B cell (primary cell): Measurements from ENCODE around the gene PRDM13. TPM values are rescaled to one million over a fixed set of nuclear protein-coding genes. Genes with fewer than 3 reads are reported as not detected.

Experiments used
- ATAC-seq: fragments of 200-7000 bp; cut with Tn5 transposase; one replicate; pipeline ENCODE4 v1.10.0; 2021; ENCODE audit warnings: low read depth, mild to moderate bottlenecking, moderate number of reproducible peaks, moderate library complexity
- CTCF ChIA-PET: fragments of 350-600 bp; sonication (Branson Sonifier 250); formaldehyde crosslinking; loops from one replicate; lab custom pipeline; 2021; ENCODE audit warnings: antibody characterized with exemption, inconsistent platforms; lab: Charles Lee
- POLR2A ChIA-PET: fragments of 350-600 bp; sonication (Branson Sonifier 250); formaldehyde crosslinking; loops from one replicate; lab custom pipeline; 2021; ENCODE audit warnings: antibody characterized with exemption; lab: Charles Lee
- DNase-seq: peaks from one replicate; pipeline ENCODE4 v3.0.0; 2013
- H2AFZ ChIP-seq: 2 replicates; pipeline ENCODE4 v1.6.1; 2012; ENCODE audit warnings: mild to moderate bottlenecking, low read depth, low read length; ENCODE audit not compliant: insufficient read depth, poor library complexity, severe bottlenecking
- H3K27ac ChIP-seq, 2 donors: 1 replicate in 1 of 2; 2 replicates in 1 of 2; pipeline ENCODE4 v1.5.1; 2012 to 2013; ENCODE audit warnings: low read length in 2 of 2, mild to moderate bottlenecking in 2 of 2, moderate library complexity in 1 of 2
- H3K27me3 ChIP-seq, 4 experiments: fragments of 200-600 bp in 1 of 4; sonication (generic) in 1 of 4; replicated peaks in 1 of 4; 1 replicate in 2 of 4; 2 replicates in 2 of 4; pipeline versions ENCODE4 v1.6.1 to v1.7.0; 2013 to 2016; ENCODE audit warnings: low read length in 3 of 4, mild to moderate bottlenecking in 2 of 4, mixed read lengths in 1 of 4, moderate library complexity in 1 of 4; ENCODE audit not compliant: insufficient read depth in 4 of 4, control insufficient read depth in 3 of 4; ENCODE audit errors: control extremely low read depth in 1 of 4
- H3K36me3 ChIP-seq, 2 experiments: replicated peaks in 1 of 2; 1 replicate in 1 of 2; 2 replicates in 1 of 2; pipeline versions ENCODE4 v1.6.1 to v1.7.1; 2013; ENCODE audit warnings: low read length in 1 of 2; ENCODE audit not compliant: insufficient read depth in 2 of 2, control insufficient read depth in 1 of 2; ENCODE audit errors: control extremely low read depth in 1 of 2, extremely low read depth in 1 of 2
- H3K4me1 ChIP-seq, 2 donors: fragments of 200-600 bp in 1 of 2; sonication (generic) in 1 of 2; 1 replicate in 1 of 2; 2 replicates in 1 of 2; pipeline versions ENCODE4 v1.5.1 to v1.6.1; 2013 to 2017; ENCODE audit warnings: low read length in 2 of 2; ENCODE audit not compliant: control insufficient read depth in 2 of 2, insufficient read depth in 2 of 2
- H3K4me2 ChIP-seq: replicated peaks from 2 replicates; pipeline ENCODE3; 2012; ENCODE audit warnings: mild to moderate bottlenecking, low read depth, low read length; ENCODE audit not compliant: poor library complexity, severe bottlenecking
- H3K4me3 ChIP-seq, 5 experiments: fragments of 200-600 bp in 1 of 5; sonication (generic) in 1 of 5; 1 replicate in 3 of 5; 2 replicates in 2 of 5; pipeline versions ENCODE4 v1.5.1 to v1.7.0; 2011 to 2016; ENCODE audit warnings: low read length in 4 of 5, mild to moderate bottlenecking in 4 of 5, low read depth in 2 of 5, control low read depth in 1 of 5, moderate library complexity in 1 of 5; ENCODE audit not compliant: insufficient read depth in 1 of 5; ENCODE audit errors: control extremely low read depth in 1 of 5, extremely low read depth in 1 of 5
- H3K79me2 ChIP-seq: fragments of 200-600 bp; sonication (generic); one replicate; pipeline ENCODE4 v1.6.0; 2016; ENCODE audit warnings: low read length; ENCODE audit not compliant: control insufficient read depth, insufficient read depth
- H3K9ac ChIP-seq: fragments of 200-600 bp; sonication (generic); 2 replicates; pipeline ENCODE4 v1.6.1; 2017; ENCODE audit warnings: mild to moderate bottlenecking, low read length, moderate library complexity
- H3K9me3 ChIP-seq, 3 donors: one replicate each; pipeline versions ENCODE4 v1.6.1 to v1.7.1; 2013; ENCODE audit warnings: low read length in 2 of 3; ENCODE audit not compliant: control insufficient read depth in 2 of 3, insufficient read depth in 1 of 3; ENCODE audit errors: control extremely low read depth in 1 of 3
- H4K20me1 ChIP-seq: 2 replicates; pipeline ENCODE4 v1.6.0; 2012; ENCODE audit warnings: mild to moderate bottlenecking, low read length; ENCODE audit not compliant: insufficient read depth, control insufficient read depth, poor library complexity, severe bottlenecking
- H3K27ac Mint-ChIP-seq: one replicate; pipeline ENCODE4 v1.8.0; 2021; ENCODE audit warnings: mixed read lengths
- H3K27me3 Mint-ChIP-seq: one replicate; pipeline ENCODE4 v1.8.0; 2021; ENCODE audit warnings: mixed read lengths
- H3K4me1 Mint-ChIP-seq: one replicate; pipeline ENCODE4 v1.8.0; 2021; ENCODE audit warnings: mixed read lengths
- H3K4me3 Mint-ChIP-seq: one replicate; pipeline ENCODE4 v1.8.0; 2021; ENCODE audit warnings: mixed read lengths
- H3K9me3 Mint-ChIP-seq: one replicate; pipeline ENCODE4 v1.8.0; 2022; ENCODE audit warnings: mixed read lengths; ENCODE audit not compliant: insufficient read depth
- EZH2 ChIP-seq: IDR thresholded peaks from 2 replicates; pipeline ENCODE4 v1.6.1; 2012; ENCODE audit warnings: borderline replicate concordance, low read depth, mild to moderate bottlenecking, moderate library complexity, low read length; ENCODE audit not compliant: insufficient read depth, poor library complexity, severe bottlenecking
- WGBS: methylation state at CpG from one replicate; pipeline ENCODE4 v1.1.5; 2013; ENCODE audit warnings: missing lambda C conversion rate; ENCODE audit not compliant: insufficient coverage; 5-methylcytosine and 5-hydroxymethylcytosine counted together
- intact Hi-C: fragments of 100-400 bp; cut with micrococcal nuclease; formaldehyde crosslinking; loops from one replicate; pipeline ENCODE4 v1.10.0; 2022
- polyA plus RNA-seq: library from polyadenylated mRNA; depleted of rRNA; stranded (reverse); fragments of >200 nt; gene quantifications from 2 replicates; pipeline ENCODE4 v1.2.3, GENCODE V29; 2012
- total RNA-seq, 2 donors: library from RNA; stranded (reverse); fragments of 120-200 nt in 1 of 2; gene quantifications; 1 replicate in 1 of 2; 2 replicates in 1 of 2; pipeline versions ENCODE4 v1.2.3 to v1.2.4, GENCODE V29; 2013 to 2022
- TF ChIP-seq, protein P1 (sequence below): fragments of 200-600 bp; IDR thresholded peaks from one replicate; pipeline ENCODE4 v1.8.0; 2022; ENCODE audit warnings: antibody characterized with exemption, mild to moderate bottlenecking

Gene PRDM13
- total and polyA plus RNA-seq, 2 donors (not counting 1 experiment from before 2014, with no cell fraction given), result not detected

DNA sequence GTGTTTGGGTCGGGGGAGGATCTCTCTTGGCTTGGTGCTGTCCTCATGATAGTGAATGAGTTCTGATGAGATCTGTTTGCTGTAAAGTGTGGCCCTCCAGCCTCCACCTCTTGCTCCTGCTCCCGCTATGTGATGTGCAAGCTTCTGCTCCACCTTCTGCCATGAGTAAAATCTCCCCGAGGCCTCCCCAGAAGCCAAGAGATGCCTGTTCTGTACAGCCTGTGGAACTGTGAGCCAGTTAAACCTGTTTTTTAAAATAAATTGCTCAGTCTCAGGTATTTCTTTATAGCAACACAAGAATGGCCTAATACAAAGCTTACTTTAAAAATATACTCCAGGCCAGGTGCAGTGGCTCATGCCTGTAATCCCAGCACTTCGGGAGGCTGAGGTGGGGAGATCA, 26.9 kb upstream of the PRDM13 start:
- TF ChIP-seq EZH2, result no peak
- TF ChIP-seq, protein P1, sequence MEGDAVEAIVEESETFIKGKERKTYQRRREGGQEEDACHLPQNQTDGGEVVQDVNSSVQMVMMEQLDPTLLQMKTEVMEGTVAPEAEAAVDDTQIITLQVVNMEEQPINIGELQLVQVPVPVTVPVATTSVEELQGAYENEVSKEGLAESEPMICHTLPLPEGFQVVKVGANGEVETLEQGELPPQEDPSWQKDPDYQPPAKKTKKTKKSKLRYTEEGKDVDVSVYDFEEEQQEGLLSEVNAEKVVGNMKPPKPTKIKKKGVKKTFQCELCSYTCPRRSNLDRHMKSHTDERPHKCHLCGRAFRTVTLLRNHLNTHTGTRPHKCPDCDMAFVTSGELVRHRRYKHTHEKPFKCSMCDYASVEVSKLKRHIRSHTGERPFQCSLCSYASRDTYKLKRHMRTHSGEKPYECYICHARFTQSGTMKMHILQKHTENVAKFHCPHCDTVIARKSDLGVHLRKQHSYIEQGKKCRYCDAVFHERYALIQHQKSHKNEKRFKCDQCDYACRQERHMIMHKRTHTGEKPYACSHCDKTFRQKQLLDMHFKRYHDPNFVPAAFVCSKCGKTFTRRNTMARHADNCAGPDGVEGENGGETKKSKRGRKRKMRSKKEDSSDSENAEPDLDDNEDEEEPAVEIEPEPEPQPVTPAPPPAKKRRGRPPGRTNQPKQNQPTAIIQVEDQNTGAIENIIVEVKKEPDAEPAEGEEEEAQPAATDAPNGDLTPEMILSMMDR, result no peak
- no peak overlapping the region for H3K9ac ChIP-seq
- H3K4me3 Mint-ChIP-seq, result no peak overlapping the region
- no peak overlapping the region for H3K27ac Mint-ChIP-seq
- no peak overlapping the region for H3K4me3 ChIP-seq
- peaks cover 0 to 21% (median 10%) of the 10 kb centered on the region in 4 experiments for H3K27me3 ChIP-seq
- no peaks in the 10 kb centered on the region for H3K36me3 ChIP-seq
- WGBS, result 100% methylated on average over 1 of the region's 4 CpGs
- ATAC-seq (no peak), DNase-seq (no peak)
- H3K79me2 ChIP-seq, result no peaks in the 10 kb centered on the region
- no peaks in the 10 kb centered on the region for H4K20me1 ChIP-seq
- no peaks in the 10 kb centered on the region for H3K4me1 Mint-ChIP-seq
- H3K27ac ChIP-seq, result no peak overlapping the region
- POLR2A ChIA-PET, result no interaction called here
- H2AFZ ChIP-seq, result no peak overlapping the region
- no peak overlapping the region for H3K4me2 ChIP-seq
- intact Hi-C loops, result no loop called here
- CTCF ChIA-PET, result no interaction called here
- no peaks in the 10 kb centered on the region for H3K9me3 Mint-ChIP-seq
- no peaks in the 10 kb centered on the region for H3K4me1 ChIP-seq
- H3K27me3 Mint-ChIP-seq, result peaks cover 19% of the 10 kb centered on the region
- no peaks in the 10 kb centered on the region for H3K9me3 ChIP-seq

DNA sequence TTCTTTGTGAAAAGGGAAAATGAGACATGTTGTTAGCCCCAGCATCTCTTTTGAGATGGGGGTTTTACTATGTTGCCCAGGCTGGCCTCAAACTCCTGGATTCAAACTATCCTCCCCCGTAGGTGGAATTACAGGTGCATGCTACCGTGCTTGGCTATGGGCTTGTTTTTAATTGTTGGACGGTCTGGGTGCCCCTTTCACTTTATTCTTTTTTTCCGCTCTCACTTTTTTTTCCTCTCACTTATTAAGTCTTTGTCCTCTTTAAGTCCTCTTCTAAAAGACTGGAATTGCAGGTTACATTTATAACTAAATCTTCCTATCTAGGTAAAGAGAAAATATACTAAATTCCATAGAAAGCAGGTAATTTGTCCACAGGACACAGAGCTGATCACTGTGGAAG, 18.8 kb upstream of the PRDM13 start:
- peaks cover 5 to 48% (median 45%) of the 10 kb centered on the region in 4 experiments for H3K27me3 ChIP-seq
- POLR2A ChIA-PET, result no interaction called here
- WGBS, result no CpG with 5 or more reads among the region's 4 CpGs

More for the DNA sequence above, 18.8 kb upstream of the PRDM13 start:
- H3K36me3 ChIP-seq, result no peaks in the 10 kb centered on the region
- H3K4me3 Mint-ChIP-seq, result no peak overlapping the region
- H3K4me1 Mint-ChIP-seq, result peaks cover 30% of the 10 kb centered on the region
- peaks cover 54% of the 10 kb centered on the region for H3K27me3 Mint-ChIP-seq
- CTCF ChIA-PET, result interaction anchor here (0.8 to 4.1 kb wide), 6 partner anchors 20 to 159 kb away, joined by 3 to 30 read pairs (median 8); no protein-coding TSS in a partner anchor
- no peak overlapping the region for H3K4me2 ChIP-seq
- no peak overlapping the region for H3K27ac ChIP-seq
- no peak overlapping the region for H3K9ac ChIP-seq
- ATAC-seq, result no peak
- H3K9me3 ChIP-seq, result peaks cover 0 to 15% (median 0%) of the 10 kb centered on the region in 3 donors
- H3K4me3 ChIP-seq, result no peak overlapping the region
- H3K4me1 ChIP-seq, result peaks cover 29 to 33% of the 10 kb centered on the region in 2 donors
- H2AFZ ChIP-seq, result no peak overlapping the region
- no peak overlapping the region for H3K27ac Mint-ChIP-seq
- DNase-seq, result no peak
- H4K20me1 ChIP-seq, result no peaks in the 10 kb centered on the region
- H3K9me3 Mint-ChIP-seq, result no peaks in the 10 kb centered on the region
- H3K79me2 ChIP-seq, result no peaks in the 10 kb centered on the region
- intact Hi-C loops, result loop anchor here (1.0 to 5.0 kb wide), 5 partner anchors 15 to 159 kb away; partner anchors contain the start of gene CCNC
- no peak for TF ChIP-seq EZH2
- TF ChIP-seq, protein P1, result no peak
